ENCODE results near the gene RASSF8. TPM values are rescaled to one million over a fixed set of nuclear protein-coding genes. Genes with fewer than 3 reads are reported as not detected.

RASSF8 gene
- total RNA-seq, 1 donor from 2014 or later, result 85.7 TPM

GRCh38 chr12:25962932-25963525, 4.5 kb downstream of the RASSF8 start:
- Histone ChIP-seq H3K4me1 (peaks cover 27% of the 10 kb centered on the region), H3K27ac (peak overlapping the region; percentile 55), H3K4me3 (no peak overlapping the region), H3K36me3 (no peaks in the 10 kb centered on the region), H3K9me3 (no peaks in the 10 kb centered on the region), H3K27me3 (no peaks in the 10 kb centered on the region)
- no peak for TF ChIP-seq CTCF (IDR thresholded peaks at IDR 0.05)
- intact Hi-C loops (cut with DNase I), result no loop called here
- no peak for DNase-seq
- ATAC-seq, result no peak

- no peak overlapping the region for H3K27ac ChIP-seq
- intact Hi-C loops (cut with DNase I), result no loop called here
- H3K9me3 ChIP-seq, result no peaks in the 10 kb centered on the region
- peaks cover 22% of the 10 kb centered on the region for H3K4me1 ChIP-seq
- H3K4me3 ChIP-seq, result no peak overlapping the region
- TF ChIP-seq CTCF (IDR thresholded peaks at IDR 0.05), result no peak
- DNase-seq (no peak), ATAC-seq (no peak)
- H3K27me3 ChIP-seq, result no peaks in the 10 kb centered on the region
- no peaks in the 10 kb centered on the region for H3K36me3 ChIP-seq
Measured at GRCh38 chr12:25965682-25966081, 7.2 kb downstream of the RASSF8 start.

GRCh38 chr12:25970082-25970481, 11.6 kb downstream of the RASSF8 start:
- ATAC-seq (no peak), DNase-seq (no peak)
- Histone ChIP-seq H3K27ac (no peak overlapping the region), H3K4me3 (no peak overlapping the region), H3K9me3 (no peaks in the 10 kb centered on the region), H3K27me3 (no peaks in the 10 kb centered on the region), H3K36me3 (no peaks in the 10 kb centered on the region), H3K4me1 (peaks cover 13% of the 10 kb centered on the region)
- intact Hi-C loops (cut with DNase I), result no loop called here
- TF ChIP-seq CTCF (IDR thresholded peaks at IDR 0.05), result no peak

GRCh38 chr12:25970916-25971653, 12.6 kb downstream of the RASSF8 start:
- peaks cover 13% of the 10 kb centered on the region for H3K4me1 ChIP-seq
- no peaks in the 10 kb centered on the region for H3K36me3 ChIP-seq
- DNase-seq (no peak), ATAC-seq (no peak)
- H3K4me3 ChIP-seq, result no peak overlapping the region
- no peaks in the 10 kb centered on the region for H3K27me3 ChIP-seq
- TF ChIP-seq CTCF (IDR thresholded peaks at IDR 0.05), result no peak
- no peaks in the 10 kb centered on the region for H3K9me3 ChIP-seq
- intact Hi-C loops (cut with DNase I), result no loop called here
- peak overlapping the region; percentile 15 for H3K27ac ChIP-seq

- H3K36me3 ChIP-seq, result no peaks in the 10 kb centered on the region
- no peak overlapping the region for H3K27ac ChIP-seq
- TF ChIP-seq CTCF (IDR thresholded peaks at IDR 0.05), result no peak
- no peak for DNase-seq
- intact Hi-C loops (cut with DNase I), result no loop called here
- H3K4me3 ChIP-seq, result no peak overlapping the region
- H3K27me3 ChIP-seq, result no peaks in the 10 kb centered on the region
- H3K4me1 ChIP-seq, result peaks cover 13% of the 10 kb centered on the region
- no peaks in the 10 kb centered on the region for H3K9me3 ChIP-seq
- ATAC-seq, result peak; percentile 32
Measured at GRCh38 chr12:25971654-25972041, 13.2 kb downstream of the RASSF8 start.
